Prostate gland (tissue), 2 donors: ENCODE results near the gene DLL1. TPM values are rescaled to one million over a fixed set of nuclear protein-coding genes. Genes with fewer than 3 reads are reported as not detected.

Experiments used
- DNase-seq: peaks from one replicate; pipeline ENCODE4 v3.0.0-alpha.2; 2019; ENCODE audit warnings: low spot score
- H3K27ac ChIP-seq, 2 donors: fragments of 200-600 bp; sonication (generic); 2 replicates each; pipeline ENCODE4 v1.5.1; 2017 to 2019
- H3K27me3 ChIP-seq: fragments of 200-600 bp; sonication (generic); replicated peaks from 2 replicates; pipeline ENCODE4 v1.5.1; 2019; ENCODE audit not compliant: insufficient read depth
- H3K36me3 ChIP-seq, 2 donors: fragments of 200-600 bp; sonication (generic); 1 replicate in 1 of 2; 2 replicates in 1 of 2; pipeline versions ENCODE4 v1.5.1 to v1.8.1; 2017 to 2019
- H3K4me1 ChIP-seq: fragments of 200-600 bp; sonication (generic); replicated peaks from 2 replicates; pipeline ENCODE4 v1.5.1; 2019
- H3K4me3 ChIP-seq, 2 donors: fragments of 200-600 bp; sonication (generic); 2 replicates each; pipeline ENCODE4 v1.5.1; 2017 to 2019
- H3K9me3 ChIP-seq: fragments of 200-600 bp; sonication (generic); 2 replicates; pipeline ENCODE4 v1.5.1; 2017
- CTCF ChIP-seq, 4 experiments: fragments of 200-600 bp in 2 of 4; fragments of 450-650 bp in 2 of 4; sonication (generic) in 2 of 4; IDR thresholded peaks; 1 replicate in 3 of 4; 2 replicates in 1 of 4; pipeline ENCODE4 v1.5.1; 2016 to 2019; ENCODE audit warnings: antibody characterized with exemption in 4 of 4, mild to moderate bottlenecking in 2 of 4, moderate library complexity in 2 of 4
- POLR2A ChIP-seq: fragments of 450-650 bp; IDR thresholded peaks from one replicate; pipeline ENCODE4 v1.6.1; 2016; ENCODE audit warnings: antibody characterized with exemption, mild to moderate bottlenecking
- POLR2AphosphoS5 ChIP-seq: sonication (generic); formaldehyde crosslinking; IDR thresholded peaks from one replicate; pipeline ENCODE4 v1.6.1; 2017; ENCODE audit warnings: antibody characterized with exemption
- WGBS: methylation state at CpG from one replicate; pipeline ENCODE4 v1.1.5; 2018; 5-methylcytosine and 5-hydroxymethylcytosine counted together
- intact Hi-C: fragments of 100-400 bp; cut with DNase I; formaldehyde crosslinking; loops from one replicate; pipeline ENCODE4 v1.14.2; 2022
- total RNA-seq, 2 donors: library from RNA; depleted of rRNA; stranded (reverse); fragments of >200 nt; gene quantifications; one replicate each; pipeline ENCODE4 v1.1.0, GENCODE V29; 2016

The DLL1 gene
- total RNA-seq, 2 donors from 2014 or later = 16.0 to 40.4 TPM

- DNase-seq = no peak
- TF ChIP-seq POLR2A = no peak
- TF ChIP-seq POLR2AphosphoS5 = no peak
- no peak for TF ChIP-seq CTCF (IDR thresholded peaks at IDR 0.05)
- H3K27ac ChIP-seq = no peak overlapping the region
- WGBS = 93% methylated on average over 17 of the region's 19 CpGs
- intact Hi-C loops = no loop called here
- no peaks in the 10 kb centered on the region for H3K36me3 ChIP-seq
- no peaks in the 10 kb centered on the region for H3K9me3 ChIP-seq
- no peak overlapping the region for H3K4me3 ChIP-seq
- H3K27me3 ChIP-seq = no peaks in the 10 kb centered on the region
- H3K4me1 ChIP-seq = no peaks in the 10 kb centered on the region
Measured at GRCh38 chr6:170237999-170238740, 52.7 kb downstream of the DLL1 start.

GRCh38 chr6:170236131-170236836 lies 54.6 kb downstream of the DLL1 start:
- no peaks in the 10 kb centered on the region for H3K9me3 ChIP-seq
- WGBS = 80% methylated on average over 24 of the region's 24 CpGs
- H3K4me1 ChIP-seq = no peaks in the 10 kb centered on the region
- TF ChIP-seq POLR2AphosphoS5 (no peak), CTCF (IDR thresholded peaks at IDR 0.05) (no peak), POLR2A (no peak)
- intact Hi-C loops = no loop called here
- no peak for DNase-seq
- no peaks in the 10 kb centered on the region for H3K27me3 ChIP-seq
- no peaks in the 10 kb centered on the region for H3K36me3 ChIP-seq
- H3K27ac ChIP-seq = no peak overlapping the region
- H3K4me3 ChIP-seq = no peak overlapping the region

- no peaks in the 10 kb centered on the region for H3K9me3 ChIP-seq
- H3K4me3 ChIP-seq = no peak overlapping the region
- 87% methylated on average over 16 of the region's 16 CpGs for WGBS
- no peaks in the 10 kb centered on the region for H3K36me3 ChIP-seq
- TF ChIP-seq POLR2AphosphoS5 (no peak), CTCF (IDR thresholded peaks at IDR 0.05) (no peak)
- no peak for DNase-seq
- no peaks in the 10 kb centered on the region for H3K27me3 ChIP-seq
- intact Hi-C loops = no loop called here
- H3K4me1 ChIP-seq = no peaks in the 10 kb centered on the region
- H3K27ac ChIP-seq = no peak overlapping the region
Measured at GRCh38 chr6:170235391-170236125, 55.3 kb downstream of the DLL1 start.

- intact Hi-C loops = no loop called here
- H3K27me3 ChIP-seq = no peaks in the 10 kb centered on the region
- TF ChIP-seq POLR2AphosphoS5 (no peak), CTCF (IDR thresholded peaks at IDR 0.05) (no peak), POLR2A (no peak)
- H3K9me3 ChIP-seq = no peaks in the 10 kb centered on the region
- H3K4me3 ChIP-seq = no peak overlapping the region
- no peak for DNase-seq
- 89% methylated on average over 6 of the region's 9 CpGs for WGBS
- H3K4me1 ChIP-seq = no peaks in the 10 kb centered on the region
- no peak overlapping the region for H3K27ac ChIP-seq
- no peaks in the 10 kb centered on the region for H3K36me3 ChIP-seq
Measured at GRCh38 chr6:170234419-170234818, 56.5 kb downstream of the DLL1 start.
